Measurements from ENCODE around the gene STH.

DNA sequence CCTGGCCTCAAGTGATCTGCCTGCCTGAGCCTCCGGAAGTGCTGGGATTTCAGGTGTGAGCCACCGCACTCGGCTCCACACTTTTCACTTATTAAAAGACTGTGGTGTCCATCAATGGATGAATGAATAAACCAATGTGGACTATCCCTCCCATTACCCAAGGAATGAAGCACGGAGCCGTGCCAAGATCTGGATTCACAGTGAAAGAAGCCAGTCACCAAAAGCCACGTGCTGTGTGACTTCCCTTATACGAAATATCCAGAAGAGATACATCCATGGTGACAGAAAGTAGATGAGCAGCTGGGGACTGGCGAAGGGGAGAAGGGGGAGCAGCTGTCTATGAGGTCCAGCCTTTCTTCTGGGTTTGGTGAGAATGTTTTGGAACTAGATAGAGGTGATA, 48.2 kb upstream of the STH start:
- TF ChIP-seq, protein P1, sequence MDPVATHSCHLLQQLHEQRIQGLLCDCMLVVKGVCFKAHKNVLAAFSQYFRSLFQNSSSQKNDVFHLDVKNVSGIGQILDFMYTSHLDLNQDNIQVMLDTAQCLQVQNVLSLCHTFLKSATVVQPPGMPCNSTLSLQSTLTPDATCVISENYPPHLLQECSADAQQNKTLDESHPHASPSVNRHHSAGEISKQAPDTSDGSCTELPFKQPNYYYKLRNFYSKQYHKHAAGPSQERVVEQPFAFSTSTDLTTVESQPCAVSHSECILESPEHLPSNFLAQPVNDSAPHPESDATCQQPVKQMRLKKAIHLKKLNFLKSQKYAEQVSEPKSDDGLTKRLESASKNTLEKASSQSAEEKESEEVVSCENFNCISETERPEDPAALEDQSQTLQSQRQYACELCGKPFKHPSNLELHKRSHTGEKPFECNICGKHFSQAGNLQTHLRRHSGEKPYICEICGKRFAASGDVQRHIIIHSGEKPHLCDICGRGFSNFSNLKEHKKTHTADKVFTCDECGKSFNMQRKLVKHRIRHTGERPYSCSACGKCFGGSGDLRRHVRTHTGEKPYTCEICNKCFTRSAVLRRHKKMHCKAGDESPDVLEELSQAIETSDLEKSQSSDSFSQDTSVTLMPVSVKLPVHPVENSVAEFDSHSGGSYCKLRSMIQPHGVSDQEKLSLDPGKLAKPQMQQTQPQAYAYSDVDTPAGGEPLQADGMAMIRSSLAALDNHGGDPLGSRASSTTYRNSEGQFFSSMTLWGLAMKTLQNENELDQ (tag by site-specific recombination; IDR thresholded peaks at IDR 0.05; ENCODE audit: low read depth): no peak
- TF ChIP-seq, protein P2, sequence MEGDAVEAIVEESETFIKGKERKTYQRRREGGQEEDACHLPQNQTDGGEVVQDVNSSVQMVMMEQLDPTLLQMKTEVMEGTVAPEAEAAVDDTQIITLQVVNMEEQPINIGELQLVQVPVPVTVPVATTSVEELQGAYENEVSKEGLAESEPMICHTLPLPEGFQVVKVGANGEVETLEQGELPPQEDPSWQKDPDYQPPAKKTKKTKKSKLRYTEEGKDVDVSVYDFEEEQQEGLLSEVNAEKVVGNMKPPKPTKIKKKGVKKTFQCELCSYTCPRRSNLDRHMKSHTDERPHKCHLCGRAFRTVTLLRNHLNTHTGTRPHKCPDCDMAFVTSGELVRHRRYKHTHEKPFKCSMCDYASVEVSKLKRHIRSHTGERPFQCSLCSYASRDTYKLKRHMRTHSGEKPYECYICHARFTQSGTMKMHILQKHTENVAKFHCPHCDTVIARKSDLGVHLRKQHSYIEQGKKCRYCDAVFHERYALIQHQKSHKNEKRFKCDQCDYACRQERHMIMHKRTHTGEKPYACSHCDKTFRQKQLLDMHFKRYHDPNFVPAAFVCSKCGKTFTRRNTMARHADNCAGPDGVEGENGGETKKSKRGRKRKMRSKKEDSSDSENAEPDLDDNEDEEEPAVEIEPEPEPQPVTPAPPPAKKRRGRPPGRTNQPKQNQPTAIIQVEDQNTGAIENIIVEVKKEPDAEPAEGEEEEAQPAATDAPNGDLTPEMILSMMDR (tag by site-specific recombination; IDR thresholded peaks at IDR 0.05): no peak
- TF ChIP-seq KLF16 (tag by site-specific recombination; IDR thresholded peaks at IDR 0.05) (no peak), ZNF510 (tag by site-specific recombination; IDR thresholded peaks at IDR 0.05; ENCODE audit: insufficient replicate concordance) (no peak), ZNF138 (tag by site-specific recombination; IDR thresholded peaks at IDR 0.05; ENCODE audit: borderline replicate concordance) (no peak), ZNF791 (tag by site-specific recombination; IDR thresholded peaks at IDR 0.05) (no peak)
- TF ChIP-seq, protein P3, sequence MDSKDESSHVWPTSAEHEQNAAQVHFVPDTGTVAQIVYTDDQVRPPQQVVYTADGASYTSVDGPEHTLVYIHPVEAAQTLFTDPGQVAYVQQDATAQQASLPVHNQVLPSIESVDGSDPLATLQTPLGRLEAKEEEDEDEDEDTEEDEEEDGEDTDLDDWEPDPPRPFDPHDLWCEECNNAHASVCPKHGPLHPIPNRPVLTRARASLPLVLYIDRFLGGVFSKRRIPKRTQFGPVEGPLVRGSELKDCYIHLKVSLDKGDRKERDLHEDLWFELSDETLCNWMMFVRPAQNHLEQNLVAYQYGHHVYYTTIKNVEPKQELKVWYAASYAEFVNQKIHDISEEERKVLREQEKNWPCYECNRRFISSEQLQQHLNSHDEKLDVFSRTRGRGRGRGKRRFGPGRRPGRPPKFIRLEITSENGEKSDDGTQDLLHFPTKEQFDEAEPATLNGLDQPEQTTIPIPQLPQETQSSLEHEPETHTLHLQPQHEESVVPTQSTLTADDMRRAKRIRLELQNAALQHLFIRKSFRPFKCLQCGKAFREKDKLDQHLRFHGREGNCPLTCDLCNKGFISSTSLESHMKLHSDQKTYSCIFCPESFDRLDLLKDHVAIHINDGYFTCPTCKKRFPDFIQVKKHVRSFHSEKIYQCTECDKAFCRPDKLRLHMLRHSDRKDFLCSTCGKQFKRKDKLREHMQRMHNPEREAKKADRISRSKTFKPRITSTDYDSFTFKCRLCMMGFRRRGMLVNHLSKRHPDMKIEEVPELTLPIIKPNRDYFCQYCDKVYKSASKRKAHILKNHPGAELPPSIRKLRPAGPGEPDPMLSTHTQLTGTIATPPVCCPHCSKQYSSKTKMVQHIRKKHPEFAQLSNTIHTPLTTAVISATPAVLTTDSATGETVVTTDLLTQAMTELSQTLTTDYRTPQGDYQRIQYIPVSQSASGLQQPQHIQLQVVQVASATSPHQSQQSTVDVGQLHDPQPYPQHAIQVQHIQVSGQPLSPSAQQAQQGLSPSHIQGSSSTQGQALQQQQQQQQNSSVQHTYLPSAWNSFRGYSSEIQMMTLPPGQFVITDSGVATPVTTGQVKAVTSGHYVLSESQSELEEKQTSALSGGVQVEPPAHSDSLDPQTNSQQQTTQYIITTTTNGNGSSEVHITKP (tag by site-specific recombination; IDR thresholded peaks at IDR 0.05): no peak

Measured in HEK293 (cell line).